NK-92 (cell line): ENCODE data around the gene KCNAB3.

Experiments used
- DNase-seq: peaks from one replicate; lab custom pipeline; 2025; ENCODE audit not compliant: unreplicated experiment; lab: John Stamatoyannopoulos, UW

KCNAB3 gene

DNA sequence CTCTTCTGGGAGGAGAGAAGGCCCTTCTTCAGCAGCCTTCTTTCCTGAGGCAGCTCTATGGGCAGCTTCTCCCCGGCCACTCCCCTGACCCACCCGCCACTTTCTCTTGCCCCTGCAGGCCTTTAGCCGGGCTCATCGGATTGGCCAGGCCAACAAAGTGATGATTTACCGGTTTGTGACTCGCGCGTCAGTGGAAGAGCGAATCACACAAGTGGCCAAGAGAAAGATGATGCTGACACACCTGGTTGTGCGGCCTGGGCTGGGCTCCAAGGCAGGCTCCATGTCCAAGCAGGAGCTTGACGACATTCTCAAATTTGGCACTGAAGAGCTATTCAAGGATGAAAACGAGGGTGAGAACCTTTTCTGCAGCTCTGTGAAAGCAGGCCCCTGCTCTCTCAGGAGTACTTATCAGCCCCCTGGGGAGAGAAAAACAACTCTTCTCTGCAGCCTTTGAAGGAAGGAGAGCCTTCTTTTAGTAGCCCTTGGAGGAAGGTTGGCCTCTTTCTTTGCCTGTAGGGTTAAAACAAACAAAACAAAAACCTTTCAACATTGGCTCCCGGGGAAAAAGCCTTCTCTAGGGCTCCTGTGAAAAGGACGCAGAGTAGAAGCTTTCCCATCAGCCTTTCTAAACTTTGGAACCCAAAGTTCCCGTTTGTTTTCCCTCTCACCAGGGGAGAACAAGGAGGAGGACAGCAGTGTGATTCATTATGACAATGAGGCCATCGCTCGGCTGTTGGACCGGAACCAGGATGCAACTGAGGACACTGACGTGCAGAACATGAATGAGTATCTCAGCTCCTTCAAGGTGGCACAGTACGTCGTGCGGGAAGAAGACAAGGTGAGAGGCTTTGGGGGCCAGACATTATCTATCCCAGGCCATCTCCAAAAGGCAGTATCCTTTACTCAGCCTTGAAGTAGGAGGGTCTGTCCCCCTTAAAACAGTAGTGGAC lies 26.2 kb downstream of the KCNAB3 start:
- DNase-seq = no peak

DNA sequence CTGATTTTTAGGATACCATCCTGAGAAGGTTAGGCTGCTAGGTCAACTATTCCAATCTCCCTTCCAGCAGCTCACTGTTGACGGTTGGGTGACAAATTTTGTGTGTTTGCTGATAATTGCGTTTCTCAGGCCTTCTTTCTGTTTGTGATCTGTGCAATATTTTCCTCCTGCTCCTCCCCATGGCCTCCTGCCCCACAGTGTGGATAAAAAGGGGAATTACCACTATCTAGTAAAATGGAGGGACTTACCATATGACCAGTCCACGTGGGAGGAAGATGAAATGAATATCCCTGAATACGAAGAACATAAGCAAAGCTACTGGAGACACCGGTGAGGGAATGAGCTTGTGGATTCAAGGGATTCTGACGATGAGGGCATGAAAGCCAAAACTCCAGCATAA lies 31.9 kb downstream of the KCNAB3 start:
- DNase-seq = no peak

DNA sequence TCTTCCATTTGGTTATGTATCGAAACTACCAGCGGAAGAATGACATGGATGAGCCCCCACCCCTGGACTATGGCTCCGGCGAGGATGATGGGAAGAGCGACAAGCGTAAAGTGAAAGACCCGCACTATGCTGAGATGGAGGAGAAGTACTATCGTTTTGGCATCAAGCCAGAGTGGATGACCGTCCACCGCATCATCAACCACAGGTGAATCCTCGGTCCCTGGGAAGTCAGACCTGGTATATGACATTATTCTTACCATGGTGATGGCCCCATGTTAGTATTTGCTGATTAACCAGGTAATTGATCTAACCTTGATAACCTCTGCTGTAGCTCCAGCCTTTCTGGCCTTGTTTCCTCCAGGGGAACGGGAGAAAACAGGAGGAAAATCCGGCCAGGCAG lies 32.6 kb downstream of the KCNAB3 start:
- DNase-seq = no peak

DNA sequence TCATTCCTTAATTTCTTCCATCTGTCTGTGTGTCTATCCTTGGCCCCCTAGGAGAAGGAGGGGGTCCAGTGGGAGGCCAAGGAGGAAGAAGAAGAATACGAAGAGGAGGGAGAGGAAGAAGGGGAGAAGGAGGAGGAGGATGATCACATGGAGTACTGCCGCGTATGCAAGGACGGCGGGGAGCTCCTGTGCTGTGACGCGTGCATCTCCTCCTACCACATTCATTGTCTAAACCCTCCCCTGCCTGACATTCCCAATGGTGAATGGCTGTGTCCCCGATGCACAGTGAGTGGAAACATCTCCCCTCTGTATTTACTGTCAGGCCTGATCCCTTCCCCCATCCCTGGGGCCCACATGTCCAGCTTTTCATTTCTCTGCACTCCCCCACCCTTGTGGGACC lies 34.8 kb downstream of the KCNAB3 start:
- DNase-seq = no peak

DNA sequence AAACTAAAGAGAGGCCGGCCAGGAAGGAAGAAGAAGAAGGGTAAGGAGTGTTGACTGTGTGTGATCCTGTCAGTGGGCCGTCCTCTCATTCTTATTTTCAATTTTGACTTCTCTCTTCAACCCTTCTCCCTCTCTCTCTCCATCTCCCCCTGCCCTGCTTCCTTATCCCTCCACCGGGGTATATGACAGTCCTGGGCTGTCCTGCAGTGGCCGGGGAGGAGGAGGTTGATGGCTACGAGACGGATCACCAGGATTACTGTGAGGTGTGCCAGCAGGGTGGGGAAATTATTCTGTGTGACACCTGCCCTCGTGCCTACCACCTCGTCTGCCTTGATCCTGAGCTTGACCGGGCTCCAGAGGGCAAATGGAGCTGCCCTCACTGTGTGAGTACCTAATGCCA lies 35.4 kb downstream of the KCNAB3 start:
- no peak for DNase-seq

DNA sequence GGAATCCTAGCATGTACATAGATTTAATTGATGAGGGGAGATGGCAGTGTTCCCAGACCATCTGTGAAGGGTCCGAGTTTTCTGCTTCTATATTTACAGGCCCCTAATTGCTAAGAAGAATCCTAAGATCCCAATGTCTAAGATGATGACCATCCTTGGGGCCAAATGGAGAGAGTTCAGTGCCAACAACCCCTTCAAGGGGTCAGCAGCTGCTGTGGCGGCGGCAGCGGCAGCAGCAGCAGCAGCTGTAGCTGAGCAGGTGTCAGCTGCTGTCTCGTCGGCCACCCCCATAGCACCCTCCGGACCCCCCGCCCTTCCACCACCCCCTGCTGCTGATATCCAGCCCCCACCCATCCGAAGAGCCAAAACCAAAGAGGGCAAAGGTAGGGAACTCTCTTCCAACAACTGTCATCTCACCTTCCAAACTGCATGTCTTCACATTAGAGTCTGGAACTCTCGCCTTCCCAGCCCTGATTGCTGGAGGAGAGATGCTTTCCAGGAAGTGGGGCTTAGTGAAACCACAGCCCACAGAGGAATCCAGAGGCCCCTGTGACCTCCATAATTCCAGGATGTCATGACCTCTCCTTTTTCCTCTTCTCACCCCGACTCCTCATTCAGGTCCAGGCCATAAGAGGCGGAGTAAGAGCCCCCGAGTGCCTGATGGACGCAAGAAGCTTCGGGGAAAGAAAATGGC lies 36.3 kb downstream of the KCNAB3 start:
- no peak for DNase-seq

DNA sequence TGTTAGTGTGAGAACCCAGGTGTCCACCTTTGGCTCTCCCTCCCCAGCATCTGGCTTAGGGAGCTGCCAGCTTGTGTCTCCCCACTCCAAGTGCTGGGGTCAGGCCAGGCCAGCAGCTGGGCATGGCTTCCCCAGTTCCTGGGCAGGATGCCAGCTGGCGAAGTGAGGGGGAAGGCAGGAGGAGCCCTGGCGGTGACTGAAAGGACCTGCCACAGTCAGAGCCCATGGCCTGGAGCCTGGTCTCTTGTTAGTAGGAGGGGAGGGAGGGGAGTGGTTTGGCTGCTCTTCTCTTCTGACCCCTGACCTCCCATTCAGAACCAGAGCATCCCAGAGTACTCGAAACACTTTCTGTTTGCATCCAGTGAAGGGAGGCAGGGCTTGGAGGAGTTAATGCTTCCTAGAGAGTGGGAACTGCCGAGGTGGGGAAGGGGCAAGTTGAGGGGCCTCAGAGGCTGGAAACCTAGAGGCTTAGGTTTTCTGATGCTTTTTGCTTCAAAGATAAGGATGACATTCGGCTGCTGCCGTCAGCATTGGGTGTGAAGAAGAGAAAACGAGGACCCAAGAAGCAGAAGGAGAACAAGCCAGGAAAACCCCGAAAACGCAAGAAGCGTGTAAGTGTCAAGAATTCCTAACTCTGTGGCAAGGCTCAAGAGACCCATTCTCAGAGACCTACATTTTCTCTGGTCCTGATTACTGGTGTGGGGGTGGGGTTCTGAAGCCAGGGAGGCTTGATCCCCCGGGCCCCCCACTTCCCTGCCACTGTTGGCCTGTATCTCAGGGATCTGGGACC lies 40.3 kb downstream of the KCNAB3 start:
- DNase-seq = no peak

DNA sequence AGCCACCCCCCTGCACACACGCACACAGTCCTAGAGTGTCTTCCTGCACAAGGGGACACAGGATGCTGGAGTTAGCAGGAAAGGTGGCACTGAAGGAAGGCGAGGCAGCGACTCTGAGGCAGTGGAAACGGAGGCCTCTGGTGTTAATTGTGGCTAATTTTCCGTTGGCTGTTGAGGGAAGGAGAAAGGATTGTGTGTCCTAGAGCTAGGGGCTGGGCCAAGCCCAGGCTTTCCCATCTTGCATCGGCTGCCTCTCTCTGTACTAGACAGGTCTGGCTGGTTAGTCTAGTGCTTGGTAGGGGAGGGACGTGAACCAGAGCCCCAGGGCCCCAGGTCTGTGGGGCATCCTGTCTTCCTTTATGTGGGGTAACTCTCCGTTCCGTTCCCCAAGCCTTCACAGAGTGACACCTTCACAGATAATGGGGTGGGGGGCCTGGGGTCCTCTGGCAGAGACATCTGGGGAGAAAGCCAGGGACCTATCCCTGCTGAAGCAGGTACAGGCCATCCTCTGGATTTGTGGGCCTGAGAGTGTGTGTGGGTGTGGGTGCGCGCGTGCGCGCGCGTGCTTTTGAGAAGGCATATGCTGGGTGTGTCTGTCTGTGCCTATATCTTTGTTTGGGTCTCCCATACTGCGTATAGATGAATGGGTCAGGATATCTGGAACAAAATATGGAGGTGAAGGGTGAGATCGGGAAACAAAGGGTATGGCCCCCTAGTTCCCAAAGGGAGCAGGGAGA lies 41.3 kb downstream of the KCNAB3 start, which contains the start of gene CHD3:
TSS of gene CHD3 (plus strand) at position 606 of the 737 bp plus-strand sequence. CDS start 212 bp downstream, outside the sequence.
- no peak for DNase-seq

DNA sequence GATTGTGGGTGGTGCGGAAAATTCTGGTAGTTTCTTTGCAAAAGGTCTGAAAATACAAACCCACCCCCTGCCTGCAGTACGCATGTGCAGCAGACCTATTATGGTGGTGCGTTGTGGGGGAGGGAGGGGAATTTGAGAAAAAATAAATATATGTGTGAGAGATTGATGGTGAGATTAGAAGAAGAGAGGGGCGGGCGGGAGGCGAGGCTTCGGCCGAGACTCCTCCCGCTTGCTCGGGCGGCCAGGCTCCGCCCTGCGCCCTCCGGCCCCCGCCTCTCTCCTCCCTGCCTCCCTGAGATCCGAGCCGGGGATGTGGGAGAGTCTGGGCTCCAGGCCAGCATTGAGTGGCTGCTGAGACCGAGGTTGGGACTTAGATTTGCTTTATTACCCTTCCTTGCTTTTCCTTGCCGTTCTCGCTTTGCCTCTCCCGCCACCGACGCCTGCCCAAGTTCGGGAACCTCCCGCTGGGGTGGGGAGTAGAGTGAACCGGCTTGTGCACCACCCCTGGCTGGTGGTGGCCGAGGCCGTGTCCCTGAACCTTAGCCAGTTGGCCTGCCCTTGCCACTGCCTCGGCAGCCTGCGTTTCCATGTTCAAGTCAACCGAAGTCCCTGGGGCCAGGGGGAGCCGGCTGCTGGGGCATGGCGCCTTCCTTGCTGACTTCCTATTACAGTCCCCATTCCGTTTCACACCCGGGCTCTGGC lies 42.0 kb downstream of the KCNAB3 start:
- no peak for DNase-seq

DNA sequence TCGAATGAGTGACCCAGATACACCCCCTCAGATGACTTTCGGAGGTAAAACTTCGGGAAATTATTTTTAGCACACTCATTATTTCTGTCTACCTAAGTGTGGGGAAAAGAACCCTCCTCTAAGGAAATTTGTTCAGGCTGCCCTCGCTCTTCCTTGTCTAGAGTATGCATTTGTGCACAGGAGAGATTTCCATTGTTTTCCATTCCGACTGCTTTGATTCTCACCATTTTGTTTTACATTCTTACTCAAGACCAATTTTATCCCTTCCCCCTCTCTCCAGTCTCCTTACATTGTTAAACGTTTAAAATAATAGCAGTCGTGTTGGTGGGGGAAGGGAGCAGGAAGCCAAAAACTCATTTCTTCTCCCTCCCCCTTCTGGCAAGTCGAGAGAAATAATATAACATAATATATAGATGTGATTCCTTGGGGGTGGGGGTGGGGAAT lies 42.6 kb downstream of the KCNAB3 start:
- no peak for DNase-seq

DNA sequence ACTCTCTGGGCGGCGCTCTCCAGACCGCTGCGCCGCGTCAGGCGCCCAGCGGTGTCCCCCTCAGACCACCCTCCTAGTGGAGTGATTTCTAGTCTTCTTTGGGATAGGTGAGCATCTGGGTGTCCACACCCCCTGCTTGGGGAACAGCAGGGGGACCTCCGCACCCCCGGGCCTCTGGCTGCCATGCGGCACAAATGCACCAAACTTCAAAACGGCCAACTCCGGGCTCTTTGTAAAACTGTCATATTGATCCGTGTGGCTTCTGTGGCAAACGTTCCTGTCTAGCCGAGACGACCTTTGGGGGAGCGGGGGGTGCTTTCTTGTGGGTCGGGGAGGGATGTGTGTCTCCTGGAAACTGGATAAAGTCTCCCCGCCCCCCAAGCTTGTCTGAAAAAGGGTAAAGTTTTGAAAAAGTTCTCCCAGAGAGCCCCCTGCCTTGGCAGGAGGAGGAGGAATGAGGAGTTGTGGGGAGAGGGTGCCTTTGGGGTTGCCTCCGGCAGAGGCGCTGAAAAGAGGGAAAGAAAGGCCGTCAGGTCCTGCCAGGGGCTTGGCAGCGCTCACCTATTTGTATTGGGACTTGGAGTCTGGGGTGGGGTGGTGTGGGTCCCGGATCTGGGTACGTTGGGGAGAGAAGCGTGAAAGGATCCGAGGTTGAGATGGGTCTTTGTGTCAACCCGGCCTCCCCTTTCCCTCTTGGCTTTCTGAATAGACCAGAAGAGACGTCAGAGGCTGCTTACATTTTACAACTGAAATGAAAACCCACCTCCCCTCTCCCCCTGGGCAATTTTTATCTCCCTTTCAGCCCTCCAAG lies 43.2 kb downstream of the KCNAB3 start:
- no peak for DNase-seq

DNA sequence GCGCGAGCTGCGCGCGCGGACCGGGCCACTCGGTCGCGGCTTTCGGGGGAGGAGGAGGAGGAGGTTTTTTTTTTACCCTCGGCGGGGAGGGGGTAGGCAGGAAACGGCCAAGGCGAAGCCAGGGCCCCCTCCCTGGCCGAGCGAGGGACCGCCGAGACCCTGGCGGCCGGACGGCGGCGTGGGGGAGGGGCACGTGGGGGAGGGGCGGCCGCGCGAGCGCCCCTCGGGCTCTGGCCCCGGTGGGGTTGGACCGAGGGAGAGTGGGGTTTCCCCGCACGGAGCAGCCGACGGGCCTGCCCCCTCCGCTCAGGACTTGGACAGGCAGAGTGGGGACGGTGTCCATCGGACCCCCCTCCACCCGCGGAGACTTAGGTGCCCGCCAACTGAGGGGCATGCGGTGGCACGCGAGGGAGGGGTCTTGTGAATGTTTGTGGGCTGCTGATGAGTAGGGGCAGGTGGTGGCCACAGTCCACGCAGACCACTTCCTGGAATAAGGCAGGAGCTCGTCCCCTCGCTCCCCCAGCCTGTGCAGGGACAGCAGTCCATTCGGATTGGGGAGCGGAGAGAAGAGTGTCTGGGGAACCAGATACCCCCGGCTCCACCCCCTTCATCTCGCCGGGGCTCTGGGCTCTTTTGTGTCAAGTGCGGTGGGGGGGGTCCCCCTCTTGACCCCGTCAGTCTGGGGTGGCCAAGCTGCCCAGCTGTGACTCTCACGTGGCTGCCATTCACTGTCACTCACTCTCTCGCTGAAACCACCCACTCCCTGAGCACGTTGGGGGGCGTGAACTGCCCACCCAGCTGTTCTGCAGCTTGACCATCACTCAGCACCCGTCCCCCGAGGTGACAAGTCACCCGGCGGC lies 44.1 kb downstream of the KCNAB3 start:
- DNase-seq = no peak

DNA sequence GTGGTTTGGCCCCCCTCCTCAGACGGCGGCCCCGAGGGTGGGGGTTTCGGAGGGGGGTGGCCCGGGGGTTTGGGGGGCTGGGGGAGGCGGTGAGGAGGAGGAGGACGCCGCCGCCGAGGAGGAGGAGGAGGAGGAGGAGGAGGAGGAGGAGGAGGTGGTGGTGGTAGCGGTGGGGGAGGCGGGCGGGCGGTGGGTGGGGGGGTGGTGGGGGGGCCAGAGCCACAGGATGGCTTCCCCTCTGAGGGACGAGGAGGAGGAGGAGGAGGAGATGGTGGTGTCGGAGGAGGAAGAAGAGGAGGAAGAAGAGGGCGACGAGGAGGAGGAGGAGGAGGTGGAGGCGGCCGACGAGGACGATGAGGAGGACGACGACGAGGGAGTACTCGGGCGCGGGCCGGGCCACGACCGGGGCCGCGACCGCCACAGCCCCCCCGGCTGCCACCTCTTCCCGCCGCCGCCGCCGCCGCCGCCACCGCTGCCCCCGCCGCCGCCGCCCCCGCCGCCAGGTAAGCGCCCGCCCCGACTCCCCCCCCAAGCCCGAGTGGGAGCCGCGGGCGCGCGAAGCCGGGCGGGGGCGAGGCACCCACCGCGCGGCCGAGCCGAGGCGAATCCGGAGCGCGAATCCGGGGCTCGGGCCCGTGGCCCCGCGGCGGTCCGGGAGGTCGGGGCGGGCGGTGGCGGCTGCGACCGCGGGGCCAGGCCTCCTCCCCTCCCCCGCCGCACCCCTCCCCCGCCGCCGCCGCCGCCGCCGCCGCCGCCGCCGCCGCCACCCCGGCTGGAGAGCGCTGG lies 44.9 kb downstream of the KCNAB3 start:
- DNase-seq = no peak

DNA sequence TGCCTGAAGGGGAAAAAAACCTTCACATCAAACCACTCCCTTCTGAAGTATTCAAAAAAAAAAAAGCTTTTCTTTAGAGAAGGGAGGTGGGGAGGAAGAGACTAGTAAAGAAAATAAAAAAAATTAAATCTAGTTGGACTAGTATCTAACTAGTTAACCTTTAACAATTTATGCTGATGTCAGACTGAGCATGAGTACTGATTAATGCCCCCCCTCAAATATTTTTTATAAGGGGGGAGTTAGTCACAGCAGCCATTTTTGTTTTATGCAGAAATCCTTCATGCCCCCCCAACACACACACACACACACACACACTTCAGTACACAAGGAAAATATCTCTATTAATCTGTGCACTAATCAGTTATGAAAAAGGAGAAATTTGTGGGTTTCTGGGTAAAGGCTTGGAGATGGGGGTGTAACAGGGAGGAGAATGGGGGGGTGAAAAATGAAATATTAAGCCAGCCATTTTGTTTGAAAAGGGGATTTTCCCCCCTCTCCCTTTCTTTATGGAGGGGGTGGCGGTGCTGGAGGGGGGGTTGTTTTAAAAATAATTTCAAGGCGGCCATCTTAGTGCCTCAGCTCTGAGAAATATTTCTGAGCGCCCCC lies 45.8 kb downstream of the KCNAB3 start:
- DNase-seq = no peak

DNA sequence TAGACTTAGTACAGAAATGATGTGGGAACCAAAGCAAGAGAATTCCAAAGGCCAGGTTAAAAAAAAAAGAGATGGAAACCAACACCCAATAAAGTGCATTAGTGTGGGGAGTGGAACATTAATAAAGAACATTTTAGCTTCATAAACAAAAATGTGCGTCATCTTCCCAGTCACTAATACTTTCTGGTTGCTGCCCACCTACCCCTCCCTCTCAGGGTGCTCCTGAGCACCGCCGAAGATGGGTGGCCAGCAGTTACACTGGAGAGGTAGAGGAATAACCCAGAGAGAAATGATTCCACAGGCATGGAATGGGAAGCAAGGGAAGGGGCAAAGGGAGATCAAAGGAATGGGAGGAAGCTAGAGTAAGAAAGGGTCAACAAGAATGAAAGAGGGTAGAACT lies 47.0 kb downstream of the KCNAB3 start:
- no peak for DNase-seq

DNA sequence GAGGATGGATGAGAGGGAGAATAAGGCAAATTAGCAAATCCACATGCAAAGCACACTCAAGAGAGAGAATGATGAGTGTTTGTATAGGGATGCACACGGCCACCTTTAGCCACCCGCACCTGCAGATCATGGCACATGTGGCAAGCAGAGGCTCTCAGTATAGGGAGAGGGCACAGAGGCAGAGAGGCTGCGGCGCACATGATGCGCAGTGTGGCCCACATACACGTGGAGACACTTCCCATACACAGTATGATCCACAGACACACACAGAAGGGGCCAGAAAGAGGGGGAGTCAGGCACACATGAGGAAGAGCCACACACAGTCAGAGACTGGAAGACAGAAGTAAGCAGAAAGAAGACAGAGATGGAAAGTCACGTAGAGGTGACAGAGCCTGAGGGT lies 47.6 kb downstream of the KCNAB3 start:
- no peak for DNase-seq
